Calu3 (cell line): ENCODE data around the gene LMO1. TPM values are rescaled to one million over a fixed set of nuclear protein-coding genes. Genes with fewer than 3 reads are reported as not detected.

Experiments used
- BruUV-seq: library from RNA; stranded (reverse); fragments of 400-500 nt; replicated peaks from 2 replicates; lab custom pipeline; 2021; lab: Mats Ljungman, UMichigan
- CTCF ChIA-PET: fragments of 300-600 bp; sonication (Branson Sonifier 250); formaldehyde crosslinking; loops from one replicate; lab custom pipeline; 2022; ENCODE audit warnings: antibody characterized with exemption; lab: Charles Lee
- DNase-seq: peaks from one replicate; pipeline ENCODE4 v3.0.0; 2022
- H3K27ac Mint-ChIP-seq: one replicate; pipeline ENCODE4 v1.8.0; 2022; ENCODE audit warnings: mixed read lengths; ENCODE audit not compliant: unreplicated experiment
- H3K27me3 Mint-ChIP-seq: one replicate; pipeline ENCODE4 v1.8.0; 2022; ENCODE audit warnings: mixed read lengths; ENCODE audit not compliant: unreplicated experiment
- H3K36me3 Mint-ChIP-seq: one replicate; pipeline ENCODE4 v1.8.0; 2022; ENCODE audit warnings: mild to moderate bottlenecking, moderate library complexity, mixed read lengths; ENCODE audit not compliant: insufficient read depth, unreplicated experiment
- H3K4me1 Mint-ChIP-seq: one replicate; pipeline ENCODE4 v1.8.0; 2022; ENCODE audit warnings: mild to moderate bottlenecking, low read depth, mixed read lengths; ENCODE audit not compliant: unreplicated experiment
- H3K4me3 Mint-ChIP-seq: one replicate; pipeline ENCODE4 v1.8.0; 2022; ENCODE audit warnings: mild to moderate bottlenecking, low read depth, moderate library complexity, mixed read lengths; ENCODE audit not compliant: unreplicated experiment
- H3K9me3 Mint-ChIP-seq: one replicate; pipeline ENCODE4 v1.8.0; 2022; ENCODE audit warnings: low read depth, mixed read lengths; ENCODE audit not compliant: unreplicated experiment
- intact Hi-C: fragments of 100-400 bp; cut with micrococcal nuclease; formaldehyde crosslinking; loops from one replicate; pipeline ENCODE4 v1.10.0; 2022; ENCODE audit not compliant: unreplicated experiment
- total RNA-seq: library from RNA; stranded (reverse); gene quantifications from 2 replicates; pipeline ENCODE4 v1.2.3, GENCODE V29; 2022
- TF ChIP-seq, protein P1 (sequence below): fragments of 200-600 bp; IDR thresholded peaks from one replicate; pipeline ENCODE4 v1.8.0; 2022; ENCODE audit warnings: antibody characterized with exemption; ENCODE audit not compliant: unreplicated experiment

Gene LMO1
- total RNA-seq, 1 experiment from 2014 or later: not detected

DNA sequence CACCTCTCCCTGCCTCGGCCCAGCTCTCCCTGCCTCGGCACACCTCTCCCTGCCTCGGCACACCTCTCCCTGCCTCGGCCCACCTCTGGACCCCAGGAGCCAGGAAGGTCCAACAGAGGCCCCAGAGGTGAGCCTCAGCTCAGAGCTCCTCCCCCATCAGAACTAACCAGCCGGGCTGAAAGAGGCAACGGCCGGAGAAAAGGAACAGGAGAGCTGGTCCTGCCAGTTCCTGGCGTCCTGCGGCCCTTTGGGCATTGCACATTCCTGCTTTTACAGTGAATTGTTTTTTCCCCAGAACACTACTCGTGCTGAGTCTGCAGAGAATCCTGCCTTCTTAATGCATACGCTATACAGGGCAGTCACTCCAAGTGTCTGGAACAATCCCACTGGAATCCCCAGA is 45.8 kb downstream of the LMO1 start:
- H3K27ac Mint-ChIP-seq: no peak overlapping the region
- CTCF ChIA-PET: interaction anchor here (0.6 kb wide), 1 partner anchor 11 kb away, joined by 5 read pairs; no protein-coding TSS in a partner anchor
- TF ChIP-seq, protein P1, sequence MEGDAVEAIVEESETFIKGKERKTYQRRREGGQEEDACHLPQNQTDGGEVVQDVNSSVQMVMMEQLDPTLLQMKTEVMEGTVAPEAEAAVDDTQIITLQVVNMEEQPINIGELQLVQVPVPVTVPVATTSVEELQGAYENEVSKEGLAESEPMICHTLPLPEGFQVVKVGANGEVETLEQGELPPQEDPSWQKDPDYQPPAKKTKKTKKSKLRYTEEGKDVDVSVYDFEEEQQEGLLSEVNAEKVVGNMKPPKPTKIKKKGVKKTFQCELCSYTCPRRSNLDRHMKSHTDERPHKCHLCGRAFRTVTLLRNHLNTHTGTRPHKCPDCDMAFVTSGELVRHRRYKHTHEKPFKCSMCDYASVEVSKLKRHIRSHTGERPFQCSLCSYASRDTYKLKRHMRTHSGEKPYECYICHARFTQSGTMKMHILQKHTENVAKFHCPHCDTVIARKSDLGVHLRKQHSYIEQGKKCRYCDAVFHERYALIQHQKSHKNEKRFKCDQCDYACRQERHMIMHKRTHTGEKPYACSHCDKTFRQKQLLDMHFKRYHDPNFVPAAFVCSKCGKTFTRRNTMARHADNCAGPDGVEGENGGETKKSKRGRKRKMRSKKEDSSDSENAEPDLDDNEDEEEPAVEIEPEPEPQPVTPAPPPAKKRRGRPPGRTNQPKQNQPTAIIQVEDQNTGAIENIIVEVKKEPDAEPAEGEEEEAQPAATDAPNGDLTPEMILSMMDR: no peak
- H3K9me3 Mint-ChIP-seq: no peaks in the 10 kb centered on the region
- DNase-seq: no peak
- no peak overlapping the region for H3K4me3 Mint-ChIP-seq
- intact Hi-C loops: no loop called here
- BruUV-seq: no TSS peak
- H3K27me3 Mint-ChIP-seq: peaks cover 71% of the 10 kb centered on the region
- H3K4me1 Mint-ChIP-seq: no peaks in the 10 kb centered on the region
- H3K36me3 Mint-ChIP-seq: no peaks in the 10 kb centered on the region

DNA sequence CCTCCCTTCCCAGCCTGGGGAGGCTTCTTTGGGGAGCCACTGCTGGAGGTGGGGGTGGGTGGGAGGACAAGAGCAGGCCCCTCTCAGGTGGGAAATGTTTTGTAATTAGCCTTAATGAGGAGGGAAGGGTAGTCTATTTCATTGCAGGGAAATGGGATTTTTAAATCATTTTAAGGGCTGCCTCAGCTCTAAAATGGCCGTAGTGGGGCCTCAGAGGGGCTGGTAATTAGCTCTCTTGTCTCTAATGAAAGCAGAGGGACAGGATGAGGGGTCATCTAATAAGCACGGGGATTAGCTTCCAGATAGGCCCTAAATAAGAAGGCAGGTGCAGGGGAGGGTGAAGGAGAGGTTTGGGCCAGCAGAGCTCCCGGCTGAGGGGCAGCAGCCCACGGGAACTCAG is 46.5 kb downstream of the LMO1 start:
- Mint-ChIP-seq H3K9me3 (no peaks in the 10 kb centered on the region), H3K4me3 (no peak overlapping the region), H3K27me3 (peaks cover 63% of the 10 kb centered on the region), H3K4me1 (no peaks in the 10 kb centered on the region), H3K36me3 (no peaks in the 10 kb centered on the region), H3K27ac (no peak overlapping the region)
- TF ChIP-seq, protein P1: no peak
- DNase-seq: no peak
- BruUV-seq: no TSS peak
- intact Hi-C loops: no loop called here
- CTCF ChIA-PET: interaction anchor here (0.5 to 0.6 kb wide), 2 partner anchors 12 to 734 kb away, joined by 3 to 5 read pairs; no protein-coding TSS in a partner anchor

DNA sequence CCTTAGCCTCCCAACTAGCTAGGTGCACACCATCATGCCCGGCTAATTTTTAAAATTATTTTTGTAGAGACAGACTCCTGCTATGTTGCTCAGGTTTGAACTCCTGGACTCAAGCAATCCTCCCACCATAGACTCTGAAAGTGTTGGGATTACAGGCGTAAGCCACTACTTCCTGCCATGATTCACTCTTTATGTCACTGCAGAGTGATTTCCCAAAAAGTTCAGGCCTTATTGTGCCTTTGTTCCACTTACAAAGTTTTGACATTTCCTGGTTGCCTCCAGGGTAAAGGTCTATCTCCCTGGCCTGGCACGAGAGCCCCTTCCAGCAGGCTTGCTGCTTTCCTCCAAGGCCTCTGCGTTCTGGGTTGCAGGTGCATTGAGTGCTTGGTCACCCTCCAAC is 50.3 kb downstream of the LMO1 start:
- CTCF ChIA-PET: no interaction called here
- no peak overlapping the region for H3K27ac Mint-ChIP-seq
- DNase-seq: no peak
- intact Hi-C loops: no loop called here
- no peaks in the 10 kb centered on the region for H3K9me3 Mint-ChIP-seq
- TF ChIP-seq, protein P1: no peak
- H3K4me1 Mint-ChIP-seq: no peaks in the 10 kb centered on the region
- no peaks in the 10 kb centered on the region for H3K36me3 Mint-ChIP-seq
- no peak overlapping the region for H3K4me3 Mint-ChIP-seq
- H3K27me3 Mint-ChIP-seq: peaks cover 71% of the 10 kb centered on the region
- BruUV-seq: no TSS peak

DNA sequence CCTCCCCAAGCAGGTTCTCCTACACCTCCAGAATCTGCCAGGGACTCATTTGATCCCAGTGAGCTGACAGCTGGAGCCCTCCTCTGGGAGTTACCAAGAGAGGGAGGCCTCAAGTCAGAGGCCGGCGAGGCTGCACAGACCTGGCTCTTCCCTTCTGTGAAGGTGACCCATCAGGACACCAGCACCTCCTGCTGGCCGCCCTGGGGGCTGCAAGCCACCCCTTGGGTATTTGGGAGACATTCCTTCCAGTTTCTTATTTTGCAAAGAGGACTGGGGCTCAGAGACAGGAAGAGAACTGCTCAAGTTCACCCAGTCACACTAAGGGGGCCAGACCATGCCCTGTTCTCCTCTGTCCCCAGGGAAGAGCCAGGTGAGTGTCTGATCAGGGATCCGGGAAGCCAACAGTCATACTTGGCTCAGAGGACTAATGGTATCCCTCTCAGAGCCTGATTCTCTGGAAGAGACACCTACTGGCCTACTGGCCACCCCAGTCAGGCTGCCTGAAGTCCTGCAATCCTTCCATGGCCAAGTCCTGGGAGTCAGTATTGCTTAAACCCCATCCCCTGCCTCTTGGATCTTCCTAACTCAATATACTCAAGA is 54.4 kb downstream of the LMO1 start:
- CTCF ChIA-PET: no interaction called here
- peaks cover 86% of the 10 kb centered on the region for H3K27me3 Mint-ChIP-seq
- no peaks in the 10 kb centered on the region for H3K36me3 Mint-ChIP-seq
- BruUV-seq: no TSS peak
- DNase-seq: no peak
- no peaks in the 10 kb centered on the region for H3K4me1 Mint-ChIP-seq
- H3K9me3 Mint-ChIP-seq: no peaks in the 10 kb centered on the region
- no peak overlapping the region for H3K27ac Mint-ChIP-seq
- TF ChIP-seq, protein P1: no peak
- no peak overlapping the region for H3K4me3 Mint-ChIP-seq
- intact Hi-C loops: no loop called here
